D341Med (cell line): ENCODE measurements around the gene CCDC102B.
A peak's percentile ranks its signal among the peaks of the same experiment; 100 is the strongest.
"Not testable (repeated sequence)": the region's sequence is repeated elsewhere in the genome, so short reads cannot be mapped to it uniquely, and the experiment has no call there.

ENCODE experiments used
- DNase-seq: peaks from one replicate; pipeline ENCODE4 v3.0.0; 2012; ENCODE audit warnings: low spot score

The CCDC102B gene

GRCh38 chr18:68915061-68915460 lies 117.2 kb downstream of the CCDC102B start:
- DNase-seq, result peak; percentile 42

- DNase-seq, result no peak
These were observed 118.9 kb downstream of the CCDC102B start for GRCh38 chr18:68916734-68917133.

DNA sequence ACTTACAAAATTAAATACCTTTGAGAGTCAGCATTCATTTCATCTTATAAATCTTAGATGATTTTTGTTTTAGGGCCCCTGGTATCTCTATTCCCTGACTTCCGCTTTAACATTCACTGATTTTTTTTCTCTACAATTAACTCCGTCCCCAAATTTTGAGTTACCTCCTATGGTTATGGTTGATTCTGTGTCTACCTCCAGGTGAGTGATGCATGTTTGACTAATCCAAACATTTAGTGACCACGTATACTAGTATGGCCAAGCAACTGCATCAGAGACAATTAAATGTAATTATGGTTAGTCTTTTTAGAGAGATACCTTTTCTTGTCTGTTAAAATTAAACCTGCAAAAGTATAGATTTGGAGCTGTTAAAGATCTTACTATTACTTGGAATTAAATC lies 120.3 kb downstream of the CCDC102B start:
- DNase-seq, result no peak

DNA sequence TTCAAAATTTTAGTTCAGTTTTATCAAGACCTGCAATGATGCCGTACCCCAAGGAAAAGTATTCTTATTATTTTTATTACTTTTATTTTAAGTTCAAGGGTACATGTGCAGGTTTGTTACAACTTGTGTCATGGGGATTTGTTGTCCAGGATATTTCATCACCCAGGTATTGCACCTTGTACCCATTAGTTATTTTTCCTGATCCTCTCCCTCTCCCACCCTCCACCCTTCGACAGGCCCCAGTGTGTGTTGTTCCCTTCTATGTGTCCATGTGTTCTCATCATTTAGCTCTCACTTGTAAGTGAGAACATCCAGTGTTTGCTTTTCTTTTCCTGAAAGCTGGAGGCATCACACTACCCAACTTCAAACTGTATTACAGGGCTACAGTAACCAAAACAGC lies 122.0 kb downstream of the CCDC102B start:
- no peak for DNase-seq

DNA sequence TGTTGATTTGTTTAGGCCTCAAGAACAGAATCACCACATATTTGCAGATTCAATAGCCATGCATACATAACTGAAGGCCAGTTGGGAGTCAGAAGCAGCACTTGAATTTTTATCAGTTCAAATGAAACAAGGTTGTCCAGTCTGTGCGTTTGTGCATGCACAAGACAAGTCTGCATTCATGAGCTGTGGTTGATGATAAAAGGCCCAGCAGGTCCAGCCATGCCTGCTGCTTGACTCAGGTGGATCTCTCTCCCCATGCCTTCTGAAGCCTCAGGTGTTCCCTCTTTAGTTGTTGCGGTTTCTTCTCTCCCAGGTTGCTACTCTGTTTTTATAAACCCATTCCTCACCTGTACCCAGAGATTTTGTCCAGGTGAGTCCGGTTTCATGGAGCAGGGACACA lies 124.5 kb downstream of the CCDC102B start:
- no peak for DNase-seq

- peak; percentile 62 for DNase-seq
These were observed 127.4 kb downstream of the CCDC102B start for GRCh38 chr18:68925268-68925667.

DNA sequence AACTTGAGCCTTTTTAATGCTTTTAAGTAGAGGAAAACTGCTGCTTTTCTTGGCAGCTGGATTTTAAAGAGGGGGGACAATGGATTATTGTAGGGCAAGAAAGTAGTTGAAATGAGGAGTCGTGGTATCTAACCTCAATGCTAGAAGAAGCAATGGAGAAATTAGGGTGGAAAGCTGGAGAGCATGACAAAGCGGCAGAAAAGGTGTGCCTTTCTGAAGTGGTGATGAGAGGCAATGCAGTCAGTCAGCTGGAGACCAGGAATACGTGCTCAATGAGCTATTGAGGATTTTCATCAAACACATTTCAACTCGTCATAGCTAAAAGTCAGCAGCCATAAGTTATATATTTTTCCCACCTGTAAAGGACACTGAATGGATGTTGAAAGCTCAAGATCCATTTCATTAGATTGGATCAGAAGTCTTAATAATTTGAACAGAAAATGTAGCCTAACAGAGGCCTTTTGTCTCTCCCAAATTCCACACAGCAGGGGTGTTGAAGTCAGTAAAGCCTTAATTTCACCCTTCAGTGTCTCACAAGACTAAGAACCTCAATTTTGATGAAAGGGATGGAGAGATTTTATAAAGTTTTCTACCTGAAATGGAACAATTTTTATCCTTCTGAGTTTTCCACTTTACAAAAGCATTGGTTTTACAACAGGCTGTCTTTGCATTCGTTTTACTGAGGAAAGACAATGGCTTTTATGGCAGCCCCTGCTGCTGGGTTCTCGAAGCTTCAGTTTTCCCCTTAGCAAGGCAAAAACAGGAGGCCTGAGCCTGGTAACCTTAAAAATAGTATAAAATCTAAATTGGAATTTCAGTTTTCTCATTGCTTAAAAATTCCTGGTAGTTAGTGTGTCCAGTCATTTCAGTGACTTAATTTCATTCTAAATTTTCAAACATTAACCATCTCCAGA lies 131.1 kb downstream of the CCDC102B start:
- no peak for DNase-seq

- DNase-seq, result no peak
These were observed 137.8 kb downstream of the CCDC102B start for GRCh38 chr18:68935686-68936085.

GRCh38 chr18:68937029-68937599 lies 139.2 kb downstream of the CCDC102B start:
- no peak for DNase-seq

DNA sequence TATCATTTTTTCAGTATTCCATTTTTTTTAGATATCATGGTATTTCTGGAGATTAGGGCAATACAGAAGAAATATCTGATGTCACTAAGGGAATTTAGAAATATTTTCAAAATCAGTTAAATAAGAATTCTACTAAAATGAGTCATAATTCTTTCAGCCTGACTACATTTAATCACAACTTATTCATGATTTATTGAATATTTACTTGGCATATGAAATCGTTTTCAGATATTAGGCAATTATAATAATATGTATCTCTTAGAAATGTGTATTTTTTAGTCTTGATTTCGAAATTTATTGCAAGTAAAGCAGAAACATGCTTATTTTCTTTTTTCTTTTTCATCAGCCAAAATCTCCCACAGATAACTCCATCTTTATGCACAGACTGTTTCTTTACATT lies 142.2 kb downstream of the CCDC102B start:
- DNase-seq, result no peak

DNA sequence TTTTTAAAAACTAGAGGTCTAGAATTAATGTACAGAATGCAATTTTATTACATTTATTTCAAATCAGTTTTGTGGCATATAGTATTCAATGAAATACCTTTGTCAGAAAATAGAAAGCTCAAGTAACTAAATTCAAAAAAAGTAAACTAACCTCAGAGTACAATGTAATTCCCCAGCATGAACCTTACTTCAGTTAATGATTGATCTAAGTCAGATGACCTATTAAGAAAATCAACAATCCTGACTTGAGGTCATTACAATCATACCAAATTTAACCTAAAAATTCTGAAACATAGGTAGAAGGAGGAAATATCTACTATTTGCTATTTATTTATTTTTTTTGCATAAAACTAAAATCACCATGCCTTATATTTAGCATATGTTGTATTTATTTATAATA lies 142.9 kb downstream of the CCDC102B start:
- no peak for DNase-seq

GRCh38 chr18:68942230-68942629 lies 144.3 kb downstream of the CCDC102B start:
- DNase-seq, result no peak

DNA sequence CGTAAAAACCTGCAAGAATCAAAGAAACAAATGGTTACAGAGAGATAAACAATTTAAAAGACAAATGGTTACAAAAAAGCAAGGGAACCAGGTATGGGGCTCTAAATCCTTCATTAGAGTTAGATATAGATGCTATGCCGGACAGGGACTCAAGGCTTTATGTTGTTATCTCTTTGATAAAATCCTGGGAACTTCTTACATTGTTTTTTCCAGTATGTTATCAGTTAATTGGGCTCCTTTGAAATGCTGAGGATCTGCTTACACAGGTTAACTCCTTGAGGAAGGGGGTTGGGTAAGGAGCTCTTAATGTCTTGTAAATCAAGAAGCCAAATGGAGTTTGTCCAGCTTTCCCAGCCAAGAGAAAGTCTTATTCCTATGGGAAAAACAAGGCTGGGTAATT lies 146.0 kb downstream of the CCDC102B start:
- not testable (repeated sequence) for DNase-seq

DNA sequence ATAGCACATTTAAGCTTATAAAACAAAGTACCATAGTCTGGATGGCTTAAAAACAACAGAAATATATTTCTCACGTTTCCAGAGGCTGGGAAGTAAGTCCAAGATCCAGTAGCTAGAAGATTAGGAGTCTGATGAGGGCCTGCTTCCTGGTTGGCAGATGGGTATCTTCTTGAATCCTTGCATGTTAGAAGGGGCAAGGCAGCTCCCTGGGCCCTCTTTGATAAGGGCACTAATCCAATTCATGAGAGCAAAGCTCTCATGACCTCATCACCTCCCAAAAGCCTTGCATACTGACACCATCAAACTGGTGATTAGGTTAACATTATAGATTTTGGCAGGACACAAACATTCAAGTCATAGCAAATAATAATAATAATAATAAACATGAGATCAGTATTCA lies 146.4 kb downstream of the CCDC102B start:
- peak; percentile 45 for DNase-seq

DNA sequence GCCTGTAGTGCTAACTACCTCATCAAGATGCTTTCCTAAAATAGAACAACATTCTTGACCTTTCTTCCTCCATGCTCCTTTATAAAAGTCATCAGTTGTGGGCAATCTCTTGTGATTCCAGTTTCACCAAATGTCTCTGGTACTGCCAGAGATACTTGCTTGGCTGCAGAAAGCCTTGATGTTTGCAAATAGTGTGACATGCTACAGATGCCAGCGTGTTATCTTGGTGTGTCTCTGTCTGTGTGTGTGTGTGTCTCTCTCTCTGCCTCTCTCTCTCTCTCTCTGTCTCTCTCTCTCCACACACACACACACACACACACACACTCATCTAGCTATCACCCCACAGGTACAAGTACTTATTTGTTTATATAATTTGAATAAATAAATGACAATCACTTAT lies 146.9 kb downstream of the CCDC102B start:
- DNase-seq, result no peak

DNA sequence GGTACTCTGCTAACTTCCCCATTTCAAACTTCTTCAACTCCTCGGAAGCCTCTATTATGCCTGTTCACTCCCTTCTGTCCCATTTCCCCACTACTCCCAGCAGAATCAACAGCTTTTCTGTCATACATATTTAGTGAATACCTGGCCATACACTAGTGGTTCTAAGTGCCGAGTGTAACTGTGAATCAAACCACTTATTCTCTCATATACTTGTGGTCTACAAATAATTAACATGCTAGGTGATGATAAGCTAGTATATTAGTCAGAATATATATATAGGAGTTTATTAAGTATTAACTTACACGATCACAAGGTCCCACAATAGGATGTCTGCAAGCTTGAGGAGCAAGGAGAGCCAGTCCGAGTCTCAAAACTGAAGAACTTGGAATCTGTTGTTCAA lies 150.7 kb downstream of the CCDC102B start:
- DNase-seq, result no peak

DNA sequence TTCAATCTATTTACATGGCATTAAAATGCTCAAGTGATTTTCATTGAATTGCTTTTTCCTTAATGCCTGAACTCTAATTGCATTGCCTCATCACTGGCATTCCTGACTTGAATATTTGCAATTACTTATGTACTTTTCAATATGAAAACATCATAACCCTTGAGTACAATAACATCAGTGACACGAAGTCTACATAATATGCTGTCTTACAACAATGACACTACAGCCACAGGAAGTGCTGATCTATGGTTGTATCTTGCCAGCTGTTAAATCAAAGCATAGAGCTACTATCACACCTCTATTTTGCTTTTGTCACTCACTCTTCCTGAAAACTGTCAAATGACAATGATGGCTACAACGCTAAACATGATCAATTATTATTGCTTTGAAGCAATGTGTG lies 156.9 kb downstream of the CCDC102B start:
- DNase-seq, result no peak

GRCh38 chr18:68956650-68957049 lies 158.8 kb downstream of the CCDC102B start:
- DNase-seq, result no peak

DNA sequence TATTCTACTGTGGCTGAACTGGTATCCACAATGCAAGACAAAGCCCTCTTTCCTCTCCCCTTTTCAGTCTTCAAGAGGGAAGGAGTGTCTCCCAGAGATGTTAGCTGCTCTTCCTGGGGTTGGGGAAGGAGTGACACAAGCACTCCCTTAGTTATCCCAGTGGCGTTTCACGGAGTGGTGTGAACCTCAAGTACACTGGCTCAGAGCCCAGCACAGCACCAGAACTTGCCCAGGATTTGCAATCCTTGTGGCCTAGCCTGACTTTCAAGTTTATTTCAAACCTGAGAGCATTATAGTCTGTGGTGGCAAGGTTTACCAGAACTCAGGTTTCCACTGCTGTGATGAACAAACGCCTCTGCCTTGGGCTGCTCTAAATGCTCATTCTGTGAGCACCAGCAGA lies 162.5 kb downstream of the CCDC102B start:
- DNase-seq, result no peak

DNA sequence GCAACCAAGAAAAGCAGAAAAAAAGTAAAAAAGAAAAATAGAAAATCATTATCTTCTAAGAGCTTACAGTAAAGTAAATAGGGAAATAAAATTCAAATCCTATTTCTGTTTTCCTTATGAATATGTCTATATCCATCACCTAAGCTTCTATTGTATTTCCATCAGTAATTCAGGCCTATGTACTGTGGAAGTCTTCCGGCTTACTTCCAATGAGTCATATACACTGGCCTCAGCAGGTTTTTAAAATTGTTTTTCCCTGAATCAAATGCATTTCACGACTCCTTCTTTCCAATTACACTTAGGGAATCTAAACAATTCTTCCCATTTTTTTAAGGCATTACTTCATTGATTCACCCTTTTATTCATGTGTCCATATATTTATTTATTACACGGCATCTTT lies 164.7 kb downstream of the CCDC102B start:
- DNase-seq, result no peak

GRCh38 chr18:68965817-68966216 lies 167.9 kb downstream of the CCDC102B start:
- no peak for DNase-seq

- DNase-seq, result peak; percentile 55
These were observed 171.1 kb downstream of the CCDC102B start for GRCh38 chr18:68969027-68969426.

DNA sequence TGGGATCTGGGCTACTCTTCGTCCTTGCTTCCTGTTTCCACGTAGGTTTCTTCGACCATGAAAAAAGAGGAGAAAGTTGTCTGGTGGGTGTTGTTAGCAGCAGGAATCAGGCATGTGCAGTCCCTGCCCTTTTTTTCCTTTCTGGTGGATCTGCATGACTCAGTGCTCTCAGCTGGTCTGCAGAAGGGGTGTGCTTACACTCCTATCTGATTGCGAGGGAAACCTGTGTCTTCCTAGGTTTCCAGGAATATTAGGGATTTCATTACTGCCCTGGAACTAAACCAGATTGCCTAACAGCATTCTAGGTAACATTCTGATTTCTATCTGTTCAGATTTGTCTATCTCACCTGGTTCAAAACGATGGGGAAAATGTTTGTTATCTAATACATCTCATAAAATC lies 174.3 kb downstream of the CCDC102B start:
- no peak for DNase-seq

DNA sequence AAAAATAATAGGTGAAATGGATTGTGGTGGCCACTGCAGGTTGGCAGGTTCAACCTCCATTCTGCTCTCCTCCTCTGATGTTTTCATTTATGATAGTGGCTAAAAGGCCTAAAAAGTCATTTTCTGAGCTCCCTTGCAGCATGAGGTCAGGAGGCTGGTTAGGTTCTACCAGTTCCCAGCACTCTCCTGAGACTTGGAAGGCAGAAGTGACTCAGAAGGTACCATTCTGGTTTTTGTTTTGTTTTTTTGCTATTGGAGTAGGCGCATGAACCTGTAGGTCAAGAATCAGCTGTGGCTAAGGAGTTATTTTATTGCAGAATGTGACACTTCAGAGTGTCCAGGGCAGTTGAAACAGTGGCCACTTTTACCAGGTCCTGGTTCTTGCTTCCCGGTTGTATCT lies 181.9 kb downstream of the CCDC102B start:
- DNase-seq, result no peak
